Measurements from ENCODE around the gene PJA2.
A peak's percentile ranks its signal among the peaks of the same experiment; 100 is the strongest.

Gene PJA2

DNA sequence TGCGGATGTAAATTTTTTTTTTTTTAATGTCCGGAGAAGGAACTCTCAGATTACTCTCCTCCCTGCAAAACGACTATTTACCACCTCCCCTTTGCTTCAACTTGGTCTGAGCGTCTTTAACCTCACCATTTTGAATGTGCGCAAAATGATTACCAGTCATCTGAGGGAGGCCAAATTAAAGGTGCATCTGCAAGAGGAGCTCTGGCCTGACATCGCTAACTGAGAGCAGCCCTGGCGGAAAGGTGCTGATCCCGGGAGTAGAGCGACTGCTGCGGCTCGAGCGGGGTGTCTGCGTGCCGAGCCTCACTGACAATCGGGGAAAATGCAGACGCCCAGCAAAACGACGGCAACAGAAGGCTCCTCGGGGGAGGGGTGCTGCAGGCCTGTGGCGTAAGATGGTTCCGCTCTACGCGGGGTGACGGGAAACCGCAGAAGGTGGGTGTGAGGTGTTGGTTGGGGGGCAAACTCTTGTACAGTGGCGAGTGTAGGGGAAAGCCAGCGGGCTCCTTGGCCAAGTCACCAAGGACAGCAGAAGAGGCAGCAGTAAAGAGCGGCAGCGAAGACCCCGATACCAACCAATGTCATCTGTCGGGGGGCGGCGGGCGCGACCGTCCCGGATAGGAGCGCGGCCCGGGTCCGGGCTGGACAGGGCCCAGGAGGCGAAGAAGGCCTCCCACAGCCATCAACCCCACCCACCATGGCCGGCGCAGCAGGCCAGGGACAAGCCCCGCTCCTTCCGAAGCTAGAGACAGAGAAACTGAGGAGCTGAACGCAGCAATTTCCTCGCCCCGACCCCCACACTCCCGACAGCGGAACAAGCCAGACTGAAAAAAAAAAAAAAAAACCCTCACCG, 557 bp downstream of the PJA2 start:
- peak; percentile 82 for DNase-seq

DNA sequence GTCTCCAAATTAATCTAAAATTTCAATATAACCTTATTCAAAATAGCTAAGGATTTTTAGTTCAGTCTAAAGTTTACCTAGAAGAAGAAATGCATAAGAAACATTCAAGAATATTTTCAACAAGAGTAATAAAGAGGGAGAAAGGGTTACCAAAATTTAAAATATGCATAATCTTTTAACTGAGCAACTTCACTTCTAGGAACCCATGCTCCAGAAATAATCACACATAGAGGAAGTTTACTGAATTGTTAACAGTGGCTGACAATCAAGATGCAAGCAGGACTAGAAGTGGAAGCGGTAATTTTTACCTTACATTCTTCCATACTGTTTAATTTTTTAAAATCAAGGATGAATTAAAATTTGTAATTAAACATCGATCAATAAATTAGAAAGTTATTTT, 1.9 kb downstream of the PJA2 start:
- no peak for DNase-seq

DNA sequence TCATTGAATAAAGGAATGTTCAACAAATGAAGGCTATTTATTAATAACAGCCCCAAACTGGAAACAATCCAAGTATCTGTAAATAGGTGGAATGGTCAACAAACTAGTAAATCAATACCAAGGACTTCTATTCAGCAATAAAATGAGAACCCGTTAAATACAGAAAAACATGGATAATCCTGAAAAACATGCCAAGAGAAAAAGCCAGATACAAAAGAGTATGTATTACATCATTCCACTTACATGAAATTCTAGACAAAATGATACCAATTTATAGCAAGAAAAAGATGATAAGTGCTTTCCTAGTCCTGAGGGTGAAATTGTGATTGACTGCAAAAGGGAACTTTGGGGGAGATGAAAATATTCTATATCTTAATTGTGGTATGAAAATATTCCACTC, 3.1 kb downstream of the PJA2 start:
- DNase-seq: no peak

DNA sequence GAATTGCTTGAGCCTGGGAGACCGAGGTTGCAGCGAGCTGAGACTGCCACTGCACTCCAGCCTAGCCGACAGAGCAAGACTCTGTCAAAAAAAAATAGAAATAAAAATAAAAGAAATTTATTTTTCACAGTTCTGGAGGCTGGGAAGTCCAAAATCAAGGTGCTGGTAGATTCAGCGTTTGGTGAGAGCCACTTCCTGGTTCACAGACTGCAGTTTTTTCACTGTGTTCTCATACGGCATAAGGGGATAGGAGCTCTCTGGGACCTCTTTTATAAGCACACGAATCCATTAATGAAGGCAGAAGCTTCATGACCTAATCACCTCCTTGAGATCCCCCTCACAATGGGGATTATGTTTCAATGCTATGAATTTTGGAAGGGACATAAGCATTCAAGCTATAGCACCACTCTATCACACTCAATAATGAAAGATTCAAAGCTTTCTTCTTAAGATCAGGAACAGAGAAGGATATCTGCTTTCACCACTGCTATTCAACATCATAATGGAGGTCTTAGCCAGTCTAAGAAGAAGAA, 5.3 kb downstream of the PJA2 start:
- no peak for DNase-seq

DNA sequence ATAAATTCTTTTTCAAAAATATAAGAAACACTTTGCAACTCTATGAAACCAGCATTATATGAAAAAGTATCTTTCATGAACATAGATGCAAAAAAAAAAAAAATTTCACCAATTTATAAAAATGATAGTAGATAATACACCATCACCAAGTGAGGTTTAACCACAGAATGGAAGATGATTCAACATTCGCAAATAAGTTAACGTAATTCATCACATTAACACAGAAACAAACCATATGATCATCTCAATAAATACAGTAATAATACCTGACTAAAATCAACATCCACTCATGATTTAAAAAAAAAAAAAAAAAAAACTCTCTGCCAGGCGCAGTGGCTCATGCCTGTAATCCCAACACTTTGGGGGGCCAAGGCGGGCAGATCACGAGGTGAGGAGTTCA, 6.3 kb downstream of the PJA2 start:
- no peak for DNase-seq

DNA sequence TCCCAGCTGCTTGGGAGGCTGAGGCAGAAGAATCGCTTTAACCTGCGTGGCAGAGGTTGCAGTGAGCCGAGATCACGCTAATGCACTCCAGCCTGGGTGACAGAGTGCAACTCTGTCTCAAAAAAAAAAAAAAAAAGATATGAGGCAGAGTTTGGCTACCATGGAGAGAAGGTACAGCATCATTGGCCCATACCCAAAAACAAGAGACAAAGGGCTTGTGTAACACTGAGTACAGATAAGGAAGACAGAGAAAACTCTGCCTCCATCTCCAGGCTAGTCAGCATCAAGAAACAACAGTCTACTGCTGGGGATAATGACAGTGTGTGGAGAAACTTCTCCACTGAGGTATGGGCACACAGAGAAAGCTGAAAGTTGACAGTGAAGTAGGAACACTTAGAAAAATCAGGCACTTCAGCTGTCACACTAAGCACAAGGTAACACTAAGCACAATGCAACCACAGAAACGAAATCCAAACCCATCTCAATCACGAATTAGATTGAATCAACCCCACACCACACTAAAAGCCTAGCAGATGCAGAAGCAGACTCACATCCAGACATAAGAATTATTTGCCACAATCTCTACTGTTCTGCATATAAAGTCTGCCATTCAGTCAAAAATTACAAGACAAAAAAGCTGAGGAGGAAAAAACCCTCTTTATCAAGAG, 10.5 kb downstream of the PJA2 start:
- no peak for DNase-seq

DNA sequence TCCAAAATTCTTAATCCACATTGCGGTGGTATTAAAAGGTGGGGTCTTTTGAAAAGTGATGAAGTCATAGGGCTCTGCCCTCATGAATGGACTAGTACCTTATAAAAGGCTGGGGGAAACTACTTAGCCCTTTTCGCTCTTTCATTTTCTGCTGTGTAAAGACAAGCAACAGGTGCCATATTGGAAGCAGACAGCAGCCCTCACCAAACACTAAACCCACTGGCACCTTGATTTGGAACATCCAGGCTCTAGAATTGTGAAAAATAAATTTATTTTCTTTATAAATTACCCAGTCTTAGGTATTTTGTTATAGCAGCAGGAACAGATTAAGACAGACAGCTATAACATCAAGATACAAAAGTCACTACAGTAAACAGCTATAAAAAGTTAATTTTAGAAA, 12.8 kb downstream of the PJA2 start:
- DNase-seq: no peak

DNA sequence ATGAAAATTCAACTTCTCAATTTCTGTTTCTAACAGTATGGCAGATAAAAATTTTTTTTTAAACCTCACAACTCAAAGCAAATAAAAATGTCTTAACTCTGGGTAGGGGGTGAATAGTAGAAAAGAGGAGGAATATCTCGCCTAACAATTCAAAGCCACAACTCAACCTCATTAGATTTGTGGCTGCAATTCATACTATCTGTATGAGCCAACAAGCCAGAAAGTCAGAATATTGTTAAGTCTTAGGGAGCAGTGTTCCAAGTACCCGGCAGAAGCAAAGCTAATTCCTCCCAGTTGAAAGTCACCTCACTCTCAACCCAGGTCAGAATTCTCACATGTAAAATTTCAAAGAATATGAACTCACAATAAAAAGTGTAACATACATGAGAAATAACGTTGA, 15.0 kb downstream of the PJA2 start:
- no peak for DNase-seq

DNA sequence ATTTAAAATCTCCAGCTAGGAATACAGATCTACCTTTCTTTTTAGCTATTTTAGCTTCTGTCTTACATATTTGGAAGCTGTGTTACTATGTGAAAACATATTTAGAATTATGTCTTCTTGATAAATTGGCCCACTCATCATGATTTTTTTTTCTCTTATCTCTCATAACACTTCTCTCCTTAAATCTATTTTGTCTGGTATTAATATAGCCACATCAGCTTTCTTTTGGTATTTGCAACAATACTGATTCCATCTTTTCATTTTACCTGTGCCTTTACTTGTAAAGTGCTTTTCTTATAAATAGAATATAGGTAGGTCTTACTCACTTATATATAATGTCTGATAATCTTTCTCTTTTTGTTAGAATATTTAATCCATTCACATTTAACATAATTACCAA, 19.6 kb downstream of the PJA2 start:
- DNase-seq: no peak

DNA sequence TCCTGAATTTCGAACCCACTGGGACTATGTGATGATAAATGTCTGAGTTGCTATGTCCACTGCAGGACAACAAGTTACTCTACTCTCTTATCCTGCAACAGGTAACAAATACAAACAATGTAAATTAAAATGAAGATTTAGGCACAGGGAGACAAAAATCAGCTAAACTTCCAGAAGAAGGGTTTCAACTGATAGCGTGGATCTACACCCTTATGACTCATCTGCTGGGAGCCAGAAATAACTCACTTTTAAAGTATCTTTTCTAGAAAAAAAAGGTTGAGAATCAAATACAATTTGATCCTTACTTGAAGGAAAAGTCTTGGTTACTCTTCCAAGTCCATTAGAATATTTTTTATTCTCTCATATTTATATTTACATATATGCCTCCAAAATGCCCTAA, 21.4 kb downstream of the PJA2 start:
- DNase-seq: no peak

DNA sequence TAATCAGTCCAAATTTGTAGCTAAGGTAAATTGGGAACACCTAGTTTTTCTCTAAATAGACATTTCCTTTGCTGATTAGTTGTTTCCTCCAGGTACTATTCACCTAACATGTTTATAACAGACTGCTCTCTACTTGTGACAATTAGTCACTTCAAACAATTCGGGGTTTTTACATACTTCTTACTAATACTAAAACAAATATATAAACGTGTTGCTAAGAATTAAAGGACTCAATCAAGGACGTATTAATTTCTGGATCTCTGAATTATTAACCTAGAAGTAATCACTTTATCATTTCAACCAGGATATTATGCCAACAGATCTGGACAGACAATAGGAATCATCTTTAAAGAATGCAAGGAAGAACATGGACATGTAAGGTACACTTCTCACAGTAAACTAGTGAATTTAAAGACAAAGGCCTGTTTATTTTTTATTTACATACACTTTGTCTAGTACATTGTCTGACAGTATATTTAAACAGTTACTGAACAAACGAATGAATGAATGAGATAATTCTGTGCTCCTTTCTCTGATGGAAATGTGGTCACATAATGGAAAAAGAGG, 22.3 kb downstream of the PJA2 start:
- DNase-seq: no peak

DNA sequence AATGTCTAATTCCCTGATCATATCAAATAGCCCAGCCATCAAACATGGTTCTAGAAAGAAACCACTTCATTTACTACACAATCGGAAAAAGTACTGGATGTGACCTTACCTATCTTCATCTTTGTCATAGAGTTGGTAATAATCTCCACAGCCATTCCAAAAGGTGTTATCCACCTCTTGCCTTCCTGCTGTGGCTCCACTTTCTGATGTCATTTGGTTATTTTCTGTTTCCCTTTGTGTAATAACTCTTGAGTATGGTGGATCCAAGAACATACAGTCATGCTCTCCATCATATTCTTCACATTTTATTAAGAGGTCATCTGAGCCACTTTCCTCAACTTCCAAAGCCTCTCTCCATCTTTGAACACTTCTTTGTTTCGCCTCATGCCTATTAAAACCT, 31.7 kb downstream of the PJA2 start:
- DNase-seq: no peak

DNA sequence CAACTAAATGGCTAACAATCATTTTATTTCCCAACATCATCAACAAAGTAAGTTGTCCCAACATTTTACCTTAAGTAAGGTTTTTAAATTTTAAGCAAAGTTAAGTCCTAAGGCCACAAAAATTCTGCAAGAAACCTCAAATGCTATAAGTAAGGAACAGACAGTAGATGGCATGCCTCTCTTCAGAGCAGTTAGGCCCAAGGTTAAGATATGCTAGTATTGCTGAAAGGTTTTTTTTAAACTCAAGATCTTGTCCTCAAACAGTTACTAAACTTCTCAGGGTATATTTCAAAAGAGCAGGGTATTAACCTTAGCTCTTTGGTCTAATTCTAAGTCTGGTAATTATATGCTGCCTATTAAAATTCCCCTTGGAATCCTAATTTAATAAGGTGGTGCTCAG, 35.1 kb downstream of the PJA2 start:
- DNase-seq: no peak

DNA sequence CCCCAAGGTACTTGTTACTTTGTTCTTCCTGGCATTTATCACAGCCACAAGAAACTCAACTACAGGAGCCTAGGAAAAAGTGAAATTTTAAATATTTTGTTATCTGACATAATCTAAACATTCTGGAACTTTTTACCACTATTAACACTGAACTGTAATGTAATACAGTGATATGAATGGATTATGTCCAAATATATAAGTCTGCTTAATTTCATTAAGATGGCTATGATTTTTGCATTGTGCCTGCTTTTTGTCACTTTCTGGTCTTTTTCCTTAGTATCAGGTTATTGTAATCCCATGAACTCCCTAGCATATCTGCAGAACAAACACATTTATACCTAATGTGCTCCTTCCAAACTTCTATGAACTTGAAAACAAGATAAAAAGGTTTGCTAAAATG, 35.8 kb downstream of the PJA2 start:
- DNase-seq: no peak

DNA sequence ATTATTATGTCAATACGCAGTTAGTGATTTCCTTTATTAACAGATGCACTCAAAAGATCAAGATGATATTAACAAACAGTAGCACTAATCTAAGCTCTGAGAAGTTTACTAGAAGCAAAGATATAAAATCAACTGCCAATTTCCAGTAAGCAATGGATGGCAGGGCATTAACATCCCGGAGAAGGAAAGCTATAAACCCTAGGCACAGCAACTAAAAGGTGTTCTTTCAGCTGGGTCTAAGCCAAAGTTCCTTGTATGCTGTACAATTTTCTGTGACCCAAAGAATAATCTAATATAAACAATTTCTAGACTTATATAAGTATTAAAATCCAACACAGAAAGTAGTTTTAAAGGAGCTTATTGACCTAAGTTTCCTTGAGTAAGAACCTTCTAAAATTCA, 39.4 kb downstream of the PJA2 start:
- DNase-seq: no peak

DNA sequence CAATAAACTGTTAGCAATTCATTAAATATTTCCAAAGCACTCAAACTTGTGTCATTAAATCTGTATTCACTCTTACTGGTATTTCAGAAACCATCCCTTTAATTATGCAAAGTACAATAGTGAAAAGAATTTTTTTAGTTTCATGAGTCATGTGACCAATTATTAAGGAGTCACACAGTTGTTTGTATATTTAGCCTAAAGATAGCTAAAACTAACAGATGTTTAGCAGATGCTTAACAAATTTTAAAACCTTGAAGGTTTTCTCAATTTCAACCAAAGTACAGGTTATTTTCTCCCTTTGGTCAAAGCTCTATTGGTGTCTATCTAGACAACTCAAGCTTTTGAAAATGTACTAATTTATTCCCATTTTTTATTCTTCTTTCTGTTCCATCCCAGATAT, 44.1 kb downstream of the PJA2 start:
- no peak for DNase-seq

DNA sequence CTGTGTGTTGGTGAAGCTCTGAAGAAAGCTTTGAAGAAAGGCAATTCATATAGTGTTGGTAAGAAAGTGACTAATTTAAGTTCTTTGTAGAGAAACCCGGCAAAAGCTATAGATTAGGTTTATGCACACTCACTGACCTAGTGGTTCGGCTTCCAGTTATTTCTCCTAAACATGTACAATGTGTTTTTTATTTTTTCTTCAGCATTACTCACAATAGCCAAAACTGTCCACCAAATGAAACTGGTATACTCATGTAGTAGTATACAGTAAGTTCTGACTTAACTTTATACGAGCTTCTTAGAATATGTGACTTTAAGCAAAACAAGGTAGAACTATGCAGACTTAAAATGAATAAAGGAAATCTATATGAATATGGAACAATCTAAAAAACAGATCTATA, 44.8 kb downstream of the PJA2 start:
- DNase-seq: no peak

DNA sequence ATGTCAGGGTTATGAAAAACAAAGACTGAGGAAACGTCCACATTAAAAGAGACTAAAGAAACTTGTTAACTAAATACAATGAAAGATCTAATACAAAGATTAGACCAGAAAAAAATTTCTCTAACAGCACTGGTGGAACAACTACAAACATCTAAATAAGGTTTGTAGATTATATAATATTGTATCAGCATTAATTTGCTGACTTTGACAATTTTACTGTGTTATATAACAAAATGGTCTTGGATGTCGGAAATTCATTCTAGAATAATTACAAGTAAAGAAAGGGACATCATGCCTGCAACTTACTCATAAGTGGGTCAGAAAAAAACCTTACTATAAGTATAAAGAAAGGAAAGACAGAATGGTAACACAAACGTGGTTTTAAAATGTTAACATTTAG, 50.1 kb downstream of the PJA2 start:
- DNase-seq: no peak

DNA sequence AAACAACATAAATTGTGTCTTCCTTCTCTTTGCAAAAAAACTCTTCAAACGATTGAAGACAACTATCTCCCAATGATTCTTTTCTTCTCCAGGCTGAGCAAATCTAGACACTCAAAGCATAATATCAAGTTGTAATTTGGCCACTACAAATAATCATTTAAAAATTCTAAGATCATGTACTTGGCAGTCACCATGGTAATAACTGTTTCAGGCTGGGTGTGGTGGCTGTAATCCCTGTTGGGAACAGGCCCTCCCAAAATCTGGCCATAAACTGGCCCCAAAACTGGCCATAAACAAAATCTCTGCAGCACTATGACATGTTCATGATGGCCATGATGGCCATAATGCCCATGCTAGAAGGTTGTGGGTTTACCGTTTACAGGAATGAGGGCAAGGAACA, 52.0 kb downstream of the PJA2 start:
- DNase-seq: no peak

DNA sequence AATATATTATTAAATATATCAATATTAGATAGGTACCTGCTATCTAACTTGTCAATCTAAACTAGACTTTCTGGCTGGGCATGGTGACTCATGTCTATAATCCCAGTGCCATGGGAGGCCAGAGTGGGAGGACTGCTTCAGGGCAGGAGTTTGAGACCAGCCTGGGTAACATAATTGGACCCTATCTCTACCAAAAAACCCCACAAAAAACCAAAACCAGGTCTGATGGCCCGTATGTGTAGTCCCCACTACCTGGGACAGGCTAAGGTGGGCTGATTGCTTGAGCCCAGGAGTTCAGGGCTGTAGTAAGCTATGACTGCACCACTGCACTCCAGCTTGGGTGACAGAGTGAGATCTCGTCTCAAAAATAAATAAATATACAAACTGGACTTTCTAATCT, 55.0 kb downstream of the PJA2 start:
- DNase-seq: no peak

DNA sequence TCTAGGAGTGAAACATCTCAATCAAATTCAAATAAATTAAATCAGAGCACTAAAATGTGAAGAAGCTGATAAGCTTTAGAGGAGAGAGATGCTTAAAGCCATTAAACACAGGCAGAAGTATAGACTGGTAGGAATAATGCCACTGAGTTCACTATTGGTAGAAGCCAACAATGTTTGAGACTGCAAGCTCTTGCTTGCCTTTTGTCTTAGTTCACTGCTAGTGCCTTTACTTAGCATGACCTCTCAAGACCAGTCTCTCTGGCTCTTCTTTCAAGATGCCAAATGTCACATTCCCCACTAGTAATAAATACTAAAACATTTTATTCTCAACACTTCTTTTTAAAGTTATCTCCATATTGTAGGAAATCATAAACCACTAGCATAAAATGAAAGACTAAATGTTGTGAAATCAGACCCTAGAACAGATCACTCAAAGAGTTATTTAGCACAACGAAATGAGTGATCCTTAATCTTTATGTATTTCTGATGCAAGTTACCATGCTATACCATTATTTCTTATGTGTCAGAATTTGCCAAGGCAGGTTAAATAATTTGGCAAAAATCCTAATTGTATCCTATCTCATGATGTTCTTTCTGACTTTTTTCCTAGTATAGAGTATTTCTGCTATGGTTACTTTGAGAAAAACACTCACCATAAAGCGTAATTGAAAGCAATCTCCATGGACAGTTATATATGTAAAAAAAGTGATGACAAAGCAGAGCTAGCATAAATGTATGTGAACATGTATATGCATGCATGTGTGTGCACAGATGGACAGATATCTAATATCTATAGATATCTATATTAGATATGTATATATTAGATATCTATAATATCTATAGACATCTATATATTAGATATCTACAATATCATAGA, 57.5 kb downstream of the PJA2 start:
- no peak for DNase-seq

DNA sequence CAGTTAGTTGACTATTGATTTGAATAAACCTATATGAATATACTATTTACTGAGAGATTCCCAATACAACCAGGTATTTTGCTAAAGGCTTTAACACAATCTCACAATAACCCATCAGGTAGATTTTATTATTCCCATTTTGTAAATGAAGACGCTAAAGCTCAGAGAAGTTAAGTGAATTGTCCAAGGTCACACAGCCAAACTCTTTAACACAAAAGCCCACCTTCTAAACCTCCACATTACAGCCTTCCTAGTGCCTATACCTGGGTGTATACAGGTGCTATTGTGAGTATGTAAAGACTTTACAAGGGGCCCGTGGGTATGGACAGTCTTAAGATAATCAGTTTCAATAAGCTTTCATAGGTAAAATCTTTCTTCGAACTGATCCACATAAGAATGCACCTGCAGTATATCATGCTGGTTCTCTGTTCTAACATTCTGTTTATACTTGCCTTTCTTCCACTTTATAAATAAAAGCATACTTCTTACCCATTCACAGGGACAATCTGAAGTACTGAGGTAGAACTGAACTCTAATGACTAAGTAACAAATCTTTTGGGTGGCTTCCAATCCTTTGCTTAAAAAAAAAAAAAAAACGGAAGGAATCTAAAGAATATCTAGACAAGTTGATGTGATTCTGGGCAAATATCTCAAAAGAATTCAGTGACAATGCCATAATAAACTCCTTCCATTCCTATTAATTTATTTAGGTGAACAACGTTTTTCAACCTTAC, 59.1 kb downstream of the PJA2 start:
- DNase-seq: no peak
